ENCODE measurements around the gene NT5DC1. TPM values are rescaled to one million over a fixed set of nuclear protein-coding genes. Genes with fewer than 3 reads are reported as not detected.

Gene NT5DC1
- polyA plus RNA-seq, 2 of the 4 experiments (the other 2 are of a cell fraction): 26.9 to 31.5 TPM

DNA sequence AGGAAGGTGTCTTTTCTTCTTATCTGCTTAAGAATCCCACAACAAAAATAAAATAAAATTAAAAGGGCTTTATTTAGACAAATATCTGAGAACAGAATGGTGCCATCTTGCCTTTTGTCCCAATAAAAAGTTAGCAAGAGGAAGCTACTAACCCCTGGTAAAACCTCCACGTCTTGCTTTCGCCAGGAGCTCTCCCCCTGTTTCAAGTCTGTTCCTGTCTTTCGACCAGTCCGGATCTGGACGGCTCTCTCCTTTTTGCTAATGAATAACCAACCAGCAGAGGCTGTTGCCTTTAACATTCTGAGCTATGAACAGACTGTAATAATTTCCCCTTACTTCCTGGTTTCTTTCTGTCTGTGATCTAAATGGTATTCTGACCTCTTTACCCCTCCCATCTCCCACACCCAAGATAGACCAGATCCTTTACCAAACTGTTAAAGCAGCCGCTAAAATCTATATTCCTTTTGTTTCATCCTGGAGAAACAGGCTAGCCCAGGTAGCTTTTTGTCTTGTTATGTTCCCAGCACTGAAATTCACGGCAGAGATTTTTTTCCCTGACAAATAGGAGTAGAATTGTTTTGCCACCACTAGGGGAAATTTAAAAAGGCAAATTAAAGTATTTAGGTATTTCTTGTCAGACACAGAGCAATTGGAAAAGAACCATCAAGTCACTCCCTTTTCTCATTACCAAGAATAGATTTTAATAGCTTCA is 39.9 kb upstream of the NT5DC1 start, which contains the start of gene FRK:
Gene FRK (minus strand): TSS at position 320 of the 712 bp plus-strand sequence. CDS start 580 bp downstream, outside the sequence.
- Histone ChIP-seq H3K27ac (peak within 1 kb of the TSS; percentile 84 to 92), H3K4me2 (peak within 1 kb of the TSS; percentile 82), H3K9me3 (no peaks in the 10 kb centered on the region), H3K4me3 (peak within 1 kb of the TSS; percentile 72), H3K4me1 (peaks cover 20% of the 10 kb centered on the region)
- ChIA-PET CTCF (interaction anchor here (0.8 to 3.4 kb wide), 21 partner anchors 9 to 60 kb away, joined by 3 to 20 read pairs (median 5); partner anchors contain the start of gene NT5DC1), POLR2A (interaction anchor here (0.6 to 1.3 kb wide), 10 partner anchors 13 to 49 kb away, joined by 3 to 17 read pairs (median 4); partner anchors contain the start of gene NT5DC1)
- FAIRE-seq (no peak), ATAC-seq (peak; percentile 91 to 95), DNase-seq (ENCODE audit: low read depth in 1 of 2, low spot score in 1 of 2) (peak; percentile 32 to 87)
- TF ChIP-seq, protein P1, sequence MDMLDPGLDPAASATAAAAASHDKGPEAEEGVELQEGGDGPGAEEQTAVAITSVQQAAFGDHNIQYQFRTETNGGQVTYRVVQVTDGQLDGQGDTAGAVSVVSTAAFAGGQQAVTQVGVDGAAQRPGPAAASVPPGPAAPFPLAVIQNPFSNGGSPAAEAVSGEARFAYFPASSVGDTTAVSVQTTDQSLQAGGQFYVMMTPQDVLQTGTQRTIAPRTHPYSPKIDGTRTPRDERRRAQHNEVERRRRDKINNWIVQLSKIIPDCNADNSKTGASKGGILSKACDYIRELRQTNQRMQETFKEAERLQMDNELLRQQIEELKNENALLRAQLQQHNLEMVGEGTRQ (IDR thresholded peaks at IDR 0.05): no peak
- TF ChIP-seq JUN (IDR thresholded peaks at IDR 0.05) (peak; percentile 29 to 61; a peak in 2 of 5 replicates), MYC (IDR thresholded peaks at IDR 0.05; ENCODE audit: borderline replicate concordance, low read length) (no peak), FOSL2 (IDR thresholded peaks at IDR 0.05) (no peak), FOSL2 (CRISPR knock-in tag; IDR thresholded peaks at IDR 0.05) (no peak), POLR2A (IDR thresholded peaks at IDR 0.05; ENCODE audit: low read length) (peak; percentile 35; the same call in 1 of the 2 replicates), HDAC2 (IDR thresholded peaks at IDR 0.05) (no peak), CHD2 (IDR thresholded peaks at IDR 0.05; ENCODE audit: low read length, partially characterized antibody) (no peak), EP300 (IDR thresholded peaks at IDR 0.05) (no peak), ESRRA (IDR thresholded peaks at IDR 0.05; ENCODE audit: borderline replicate concordance, low read length) (no peak), EHMT2 (IDR thresholded peaks at IDR 0.05; ENCODE audit: low read depth) (no peak), HEYL (CRISPR knock-in tag; IDR thresholded peaks at IDR 0.05) (no peak), MAZ (IDR thresholded peaks at IDR 0.05; ENCODE audit: borderline replicate concordance, low read depth, low read length) (no peak), NPAS2 (CRISPR knock-in tag; IDR thresholded peaks at IDR 0.05; ENCODE audit: borderline replicate concordance) (no peak), EHF (CRISPR knock-in tag; IDR thresholded peaks at IDR 0.05) (no peak), GATA3 (IDR thresholded peaks at IDR 0.05; ENCODE audit: borderline replicate concordance) (no peak), HOXB13 (CRISPR knock-in tag; IDR thresholded peaks at IDR 0.05; ENCODE audit: low read depth) (no peak), PBX3 (IDR thresholded peaks at IDR 0.05) (no peak), ZSCAN20 (CRISPR knock-in tag; IDR thresholded peaks at IDR 0.05) (no peak), RAD21 (conservative IDR thresholded peaks at IDR 0.05 in 1 of 2, IDR thresholded peaks at IDR 0.05 in 1 of 2) (0 out of 5 replicates have a peak, but pooled peaks of 1 of the 2 experiments have one; percentile 15), TP53 (CRISPR knock-in tag; IDR thresholded peaks at IDR 0.05) (no peak), TFCP2L1 (CRISPR knock-in tag; IDR thresholded peaks at IDR 0.05) (no peak)
- TF ChIP-seq, protein P2, sequence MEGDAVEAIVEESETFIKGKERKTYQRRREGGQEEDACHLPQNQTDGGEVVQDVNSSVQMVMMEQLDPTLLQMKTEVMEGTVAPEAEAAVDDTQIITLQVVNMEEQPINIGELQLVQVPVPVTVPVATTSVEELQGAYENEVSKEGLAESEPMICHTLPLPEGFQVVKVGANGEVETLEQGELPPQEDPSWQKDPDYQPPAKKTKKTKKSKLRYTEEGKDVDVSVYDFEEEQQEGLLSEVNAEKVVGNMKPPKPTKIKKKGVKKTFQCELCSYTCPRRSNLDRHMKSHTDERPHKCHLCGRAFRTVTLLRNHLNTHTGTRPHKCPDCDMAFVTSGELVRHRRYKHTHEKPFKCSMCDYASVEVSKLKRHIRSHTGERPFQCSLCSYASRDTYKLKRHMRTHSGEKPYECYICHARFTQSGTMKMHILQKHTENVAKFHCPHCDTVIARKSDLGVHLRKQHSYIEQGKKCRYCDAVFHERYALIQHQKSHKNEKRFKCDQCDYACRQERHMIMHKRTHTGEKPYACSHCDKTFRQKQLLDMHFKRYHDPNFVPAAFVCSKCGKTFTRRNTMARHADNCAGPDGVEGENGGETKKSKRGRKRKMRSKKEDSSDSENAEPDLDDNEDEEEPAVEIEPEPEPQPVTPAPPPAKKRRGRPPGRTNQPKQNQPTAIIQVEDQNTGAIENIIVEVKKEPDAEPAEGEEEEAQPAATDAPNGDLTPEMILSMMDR (IDR thresholded peaks at IDR 0.05): peak; percentile 29; the same call in 2 of the 3 replicates
- TF ChIP-seq, protein P3, sequence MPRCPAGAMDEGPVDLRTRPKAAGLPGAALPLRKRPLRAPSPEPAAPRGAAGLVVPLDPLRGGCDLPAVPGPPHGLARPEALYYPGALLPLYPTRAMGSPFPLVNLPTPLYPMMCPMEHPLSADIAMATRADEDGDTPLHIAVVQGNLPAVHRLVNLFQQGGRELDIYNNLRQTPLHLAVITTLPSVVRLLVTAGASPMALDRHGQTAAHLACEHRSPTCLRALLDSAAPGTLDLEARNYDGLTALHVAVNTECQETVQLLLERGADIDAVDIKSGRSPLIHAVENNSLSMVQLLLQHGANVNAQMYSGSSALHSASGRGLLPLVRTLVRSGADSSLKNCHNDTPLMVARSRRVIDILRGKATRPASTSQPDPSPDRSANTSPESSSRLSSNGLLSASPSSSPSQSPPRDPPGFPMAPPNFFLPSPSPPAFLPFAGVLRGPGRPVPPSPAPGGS (IDR thresholded peaks at IDR 0.05): 0 out of 3 replicates have a peak, but pooled peaks have one; percentile 48
- TF ChIP-seq, protein P4, sequence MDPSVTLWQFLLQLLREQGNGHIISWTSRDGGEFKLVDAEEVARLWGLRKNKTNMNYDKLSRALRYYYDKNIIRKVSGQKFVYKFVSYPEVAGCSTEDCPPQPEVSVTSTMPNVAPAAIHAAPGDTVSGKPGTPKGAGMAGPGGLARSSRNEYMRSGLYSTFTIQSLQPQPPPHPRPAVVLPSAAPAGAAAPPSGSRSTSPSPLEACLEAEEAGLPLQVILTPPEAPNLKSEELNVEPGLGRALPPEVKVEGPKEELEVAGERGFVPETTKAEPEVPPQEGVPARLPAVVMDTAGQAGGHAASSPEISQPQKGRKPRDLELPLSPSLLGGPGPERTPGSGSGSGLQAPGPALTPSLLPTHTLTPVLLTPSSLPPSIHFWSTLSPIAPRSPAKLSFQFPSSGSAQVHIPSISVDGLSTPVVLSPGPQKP (IDR thresholded peaks at IDR 0.05; ENCODE audit: low read depth, low read length): no peak
- TF ChIP-seq, protein P5, sequence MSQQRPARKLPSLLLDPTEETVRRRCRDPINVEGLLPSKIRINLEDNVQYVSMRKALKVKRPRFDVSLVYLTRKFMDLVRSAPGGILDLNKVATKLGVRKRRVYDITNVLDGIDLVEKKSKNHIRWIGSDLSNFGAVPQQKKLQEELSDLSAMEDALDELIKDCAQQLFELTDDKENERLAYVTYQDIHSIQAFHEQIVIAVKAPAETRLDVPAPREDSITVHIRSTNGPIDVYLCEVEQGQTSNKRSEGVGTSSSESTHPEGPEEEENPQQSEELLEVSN (IDR thresholded peaks at IDR 0.05; ENCODE audit: borderline replicate concordance, low read depth): no peak
- TF ChIP-seq, protein P6, sequence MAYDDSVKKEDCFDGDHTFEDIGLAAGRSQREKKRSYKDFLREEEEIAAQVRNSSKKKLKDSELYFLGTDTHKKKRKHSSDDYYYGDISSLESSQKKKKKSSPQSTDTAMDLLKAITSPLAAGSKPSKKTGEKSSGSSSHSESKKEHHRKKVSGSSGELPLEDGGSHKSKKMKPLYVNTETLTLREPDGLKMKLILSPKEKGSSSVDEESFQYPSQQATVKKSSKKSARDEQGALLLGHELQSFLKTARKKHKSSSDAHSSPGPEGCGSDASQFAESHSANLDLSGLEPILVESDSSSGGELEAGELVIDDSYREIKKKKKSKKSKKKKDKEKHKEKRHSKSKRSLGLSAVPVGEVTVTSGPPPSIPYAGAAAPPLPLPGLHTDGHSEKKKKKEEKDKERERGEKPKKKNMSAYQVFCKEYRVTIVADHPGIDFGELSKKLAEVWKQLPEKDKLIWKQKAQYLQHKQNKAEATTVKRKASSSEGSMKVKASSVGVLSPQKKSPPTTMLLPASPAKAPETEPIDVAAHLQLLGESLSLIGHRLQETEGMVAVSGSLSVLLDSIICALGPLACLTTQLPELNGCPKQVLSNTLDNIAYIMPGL (CRISPR knock-in tag; IDR thresholded peaks at IDR 0.05; ENCODE audit: borderline replicate concordance): no peak
- 3% methylated on average over 7 of the region's 7 CpGs for WGBS (ENCODE audit: missing lambda C conversion rate)

Data from A549 (cell line).